Stimulated activated memory B cell treated with anti-CD40 and anti-IgM and Interleukin-4, amounts not matched to agents 10 μg/mL and 1 μg/mL and 100 μg/mL, for 72 hours (primary cell): ENCODE data around the gene KIAA2012.
A peak's percentile ranks its signal among the peaks of the same experiment; 100 is the strongest.

ENCODE experiments used
- ATAC-seq: fragments of 150-1000 bp; cut with Tn5 transposase; 2 replicates; pipeline ENCODE4 v1.10.0; 2021
- H3K27ac Mint-ChIP-seq: one replicate; pipeline ENCODE4 v1.8.0; 2022; ENCODE audit warnings: mild to moderate bottlenecking, mixed read lengths
- H3K27me3 Mint-ChIP-seq: one replicate; pipeline ENCODE4 v1.8.0; 2022; ENCODE audit warnings: mixed read lengths
- H3K36me3 Mint-ChIP-seq: one replicate; pipeline ENCODE4 v1.8.0; 2022; ENCODE audit warnings: mixed read lengths
- H3K4me1 Mint-ChIP-seq: one replicate; pipeline ENCODE4 v1.8.0; 2022; ENCODE audit warnings: mixed read lengths
- H3K4me3 Mint-ChIP-seq: one replicate; pipeline ENCODE4 v1.8.0; 2022; ENCODE audit warnings: mild to moderate bottlenecking, moderate library complexity, mixed read lengths
- H3K9me3 Mint-ChIP-seq: one replicate; pipeline ENCODE4 v1.8.0; 2022; ENCODE audit warnings: mixed read lengths

KIAA2012 gene

GRCh38 chr2:202072737-202073401 lies at the start of gene KIAA2012:
Gene KIAA2012 (plus strand): TSS chr2:202073255. CDS start chr2:202073628, 373 bp downstream.
- H3K36me3 Mint-ChIP-seq, result no peaks in the 10 kb centered on the region
- H3K27me3 Mint-ChIP-seq, result peaks cover 16% of the 10 kb centered on the region
- H3K27ac Mint-ChIP-seq, result no peak within 1 kb of the TSS
- no peaks in the 10 kb centered on the region for H3K4me1 Mint-ChIP-seq
- ATAC-seq, result no peak
- no peak within 1 kb of the TSS for H3K4me3 Mint-ChIP-seq
- H3K9me3 Mint-ChIP-seq, result no peaks in the 10 kb centered on the region

GRCh38 chr2:202023904-202024266 lies 49.2 kb upstream of the KIAA2012 start:
- Mint-ChIP-seq H3K27me3 (peaks cover 14% of the 10 kb centered on the region), H3K27ac (no peak overlapping the region), H3K9me3 (no peaks in the 10 kb centered on the region), H3K4me3 (no peak overlapping the region), H3K36me3 (no peaks in the 10 kb centered on the region), H3K4me1 (no peaks in the 10 kb centered on the region)
- ATAC-seq, result no peak

DNA sequence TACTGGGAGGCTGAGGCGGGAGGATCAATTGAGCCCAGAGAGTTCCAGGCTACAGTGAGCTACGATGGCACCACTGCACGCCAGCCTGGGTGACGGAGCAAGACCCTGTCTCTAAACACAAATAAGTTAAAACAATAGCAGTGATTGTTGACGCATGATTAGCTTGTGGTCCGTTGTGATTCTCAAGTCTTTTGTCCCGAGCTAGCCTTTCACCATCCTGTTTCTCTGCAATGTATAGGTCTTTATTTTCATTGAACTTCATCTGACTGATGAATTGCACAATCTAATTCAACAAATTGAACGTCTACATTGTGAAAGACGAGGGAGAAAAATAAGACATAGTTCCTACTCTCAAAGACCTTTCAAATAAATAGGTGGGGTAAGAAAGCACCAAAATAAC lies 48.2 kb upstream of the KIAA2012 start:
- no peak for ATAC-seq
- no peaks in the 10 kb centered on the region for H3K9me3 Mint-ChIP-seq
- no peak overlapping the region for H3K4me3 Mint-ChIP-seq
- H3K36me3 Mint-ChIP-seq, result no peaks in the 10 kb centered on the region
- H3K4me1 Mint-ChIP-seq, result no peaks in the 10 kb centered on the region
- H3K27ac Mint-ChIP-seq, result no peak overlapping the region
- peaks cover 7% of the 10 kb centered on the region for H3K27me3 Mint-ChIP-seq

GRCh38 chr2:202025816-202026215 lies 47.2 kb upstream of the KIAA2012 start:
- Mint-ChIP-seq H3K27ac (no peak overlapping the region), H3K4me1 (no peaks in the 10 kb centered on the region), H3K4me3 (no peak overlapping the region), H3K36me3 (no peaks in the 10 kb centered on the region), H3K9me3 (no peaks in the 10 kb centered on the region), H3K27me3 (peaks cover 7% of the 10 kb centered on the region)
- ATAC-seq, result no peak

- Mint-ChIP-seq H3K4me3 (no peak overlapping the region), H3K4me1 (no peaks in the 10 kb centered on the region), H3K9me3 (no peaks in the 10 kb centered on the region), H3K36me3 (no peaks in the 10 kb centered on the region), H3K27ac (no peak overlapping the region), H3K27me3 (peaks cover 7% of the 10 kb centered on the region)
- ATAC-seq, result no peak
Observed at GRCh38 chr2:202026507-202026906, 46.5 kb upstream of the KIAA2012 start.

GRCh38 chr2:202030691-202031090 lies 42.4 kb upstream of the KIAA2012 start:
- no peak overlapping the region for H3K27ac Mint-ChIP-seq
- H3K27me3 Mint-ChIP-seq, result peaks cover 23% of the 10 kb centered on the region
- no peak for ATAC-seq

GRCh38 chr2:202031246-202031951 lies 41.7 kb upstream of the KIAA2012 start:
- Mint-ChIP-seq H3K4me1 (peaks cover 14% of the 10 kb centered on the region), H3K9me3 (no peaks in the 10 kb centered on the region), H3K27ac (no peak overlapping the region), H3K27me3 (peaks cover 20% of the 10 kb centered on the region), H3K36me3 (no peaks in the 10 kb centered on the region), H3K4me3 (no peak overlapping the region)
- ATAC-seq, result no peak

More at GRCh38 chr2:202030691-202031090, 42.4 kb upstream of the KIAA2012 start:
- Mint-ChIP-seq H3K4me1 (peaks cover 14% of the 10 kb centered on the region), H3K36me3 (no peaks in the 10 kb centered on the region), H3K4me3 (no peak overlapping the region), H3K9me3 (no peaks in the 10 kb centered on the region)

DNA sequence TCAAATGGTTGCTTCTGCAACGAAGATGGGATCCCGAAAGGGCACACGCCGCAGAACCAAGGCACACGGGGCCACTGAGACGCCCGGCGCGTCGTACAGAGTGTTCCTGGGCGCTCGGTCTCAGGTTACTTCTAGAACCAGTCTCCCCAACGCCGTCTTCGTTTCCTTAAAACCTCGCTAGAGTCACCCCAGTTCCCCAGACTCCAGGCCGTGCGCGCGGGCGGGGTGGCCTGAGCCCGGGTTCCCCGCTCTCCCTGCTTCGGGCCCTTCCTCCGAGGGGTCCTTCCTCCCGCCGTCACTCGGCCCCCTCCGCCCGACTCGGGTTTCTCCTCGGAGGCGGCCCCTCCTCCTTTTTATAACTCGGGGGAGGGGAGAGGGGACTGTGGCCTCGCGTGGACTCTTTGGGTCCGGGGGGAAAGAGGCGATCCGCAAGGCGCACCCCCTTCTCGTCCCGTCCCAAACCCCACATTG lies 40.2 kb upstream of the KIAA2012 start:
- Mint-ChIP-seq H3K4me1 (peaks cover 14% of the 10 kb centered on the region), H3K4me3 (peak overlapping the region; percentile 80), H3K36me3 (no peaks in the 10 kb centered on the region), H3K27me3 (peaks cover 16% of the 10 kb centered on the region), H3K9me3 (no peaks in the 10 kb centered on the region), H3K27ac (no peak overlapping the region)
- ATAC-seq, result peak; percentile 48

- H3K9me3 Mint-ChIP-seq, result no peaks in the 10 kb centered on the region
- no peak within 1 kb of the TSS for H3K27ac Mint-ChIP-seq
- H3K4me3 Mint-ChIP-seq, result peak within 1 kb of the TSS; percentile 80
- H3K4me1 Mint-ChIP-seq, result peaks cover 14% of the 10 kb centered on the region
- no peaks in the 10 kb centered on the region for H3K36me3 Mint-ChIP-seq
- peak; percentile 92 for ATAC-seq
- H3K27me3 Mint-ChIP-seq, result peaks cover 21% of the 10 kb centered on the region
Observed at GRCh38 chr2:202033317-202034248, 39.5 kb upstream of the KIAA2012 start, which contains the start of gene FZD7. Gene FZD7 (plus strand): TSS chr2:202033855. CDS start chr2:202034648, 793 bp downstream.

- Mint-ChIP-seq H3K36me3 (no peaks in the 10 kb centered on the region), H3K27ac (no peak overlapping the region), H3K9me3 (no peaks in the 10 kb centered on the region), H3K4me3 (peak overlapping the region; percentile 80), H3K4me1 (peaks cover 14% of the 10 kb centered on the region), H3K27me3 (peaks cover 30% of the 10 kb centered on the region)
- ATAC-seq, result peak; percentile 1
Observed at GRCh38 chr2:202034249-202035088, 38.6 kb upstream of the KIAA2012 start.

DNA sequence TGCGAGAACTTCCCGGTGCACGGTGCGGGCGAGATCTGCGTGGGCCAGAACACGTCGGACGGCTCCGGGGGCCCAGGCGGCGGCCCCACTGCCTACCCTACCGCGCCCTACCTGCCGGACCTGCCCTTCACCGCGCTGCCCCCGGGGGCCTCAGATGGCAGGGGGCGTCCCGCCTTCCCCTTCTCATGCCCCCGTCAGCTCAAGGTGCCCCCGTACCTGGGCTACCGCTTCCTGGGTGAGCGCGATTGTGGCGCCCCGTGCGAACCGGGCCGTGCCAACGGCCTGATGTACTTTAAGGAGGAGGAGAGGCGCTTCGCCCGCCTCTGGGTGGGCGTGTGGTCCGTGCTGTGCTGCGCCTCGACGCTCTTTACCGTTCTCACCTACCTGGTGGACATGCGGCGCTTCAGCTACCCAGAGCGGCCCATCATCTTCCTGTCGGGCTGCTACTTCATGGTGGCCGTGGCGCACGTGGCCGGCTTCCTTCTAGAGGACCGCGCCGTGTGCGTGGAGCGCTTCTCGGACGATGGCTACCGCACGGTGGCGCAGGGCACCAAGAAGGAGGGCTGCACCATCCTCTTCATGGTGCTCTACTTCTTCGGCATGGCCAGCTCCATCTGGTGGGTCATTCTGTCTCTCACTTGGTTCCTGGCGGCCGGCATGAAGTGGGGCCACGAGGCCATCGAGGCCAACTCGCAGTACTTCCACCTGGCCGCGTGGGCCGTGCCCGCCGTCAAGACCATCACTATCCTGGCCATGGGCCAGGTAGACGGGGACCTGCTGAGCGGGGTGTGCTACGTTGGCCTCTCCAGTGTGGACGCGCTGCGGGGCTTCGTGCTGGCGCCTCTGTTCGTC lies 37.7 kb upstream of the KIAA2012 start:
- Mint-ChIP-seq H3K27me3 (peaks cover 38% of the 10 kb centered on the region), H3K9me3 (no peaks in the 10 kb centered on the region), H3K4me1 (peaks cover 14% of the 10 kb centered on the region), H3K4me3 (peak overlapping the region; percentile 73), H3K27ac (no peak overlapping the region), H3K36me3 (no peaks in the 10 kb centered on the region)
- ATAC-seq, result no peak

- H3K27ac Mint-ChIP-seq, result no peak overlapping the region
- no peaks in the 10 kb centered on the region for H3K9me3 Mint-ChIP-seq
- H3K4me3 Mint-ChIP-seq, result no peak overlapping the region
- ATAC-seq, result no peak
- H3K27me3 Mint-ChIP-seq, result peaks cover 45% of the 10 kb centered on the region
- peaks cover 14% of the 10 kb centered on the region for H3K4me1 Mint-ChIP-seq
- no peaks in the 10 kb centered on the region for H3K36me3 Mint-ChIP-seq
Observed at GRCh38 chr2:202035941-202036372, 37.1 kb upstream of the KIAA2012 start.

DNA sequence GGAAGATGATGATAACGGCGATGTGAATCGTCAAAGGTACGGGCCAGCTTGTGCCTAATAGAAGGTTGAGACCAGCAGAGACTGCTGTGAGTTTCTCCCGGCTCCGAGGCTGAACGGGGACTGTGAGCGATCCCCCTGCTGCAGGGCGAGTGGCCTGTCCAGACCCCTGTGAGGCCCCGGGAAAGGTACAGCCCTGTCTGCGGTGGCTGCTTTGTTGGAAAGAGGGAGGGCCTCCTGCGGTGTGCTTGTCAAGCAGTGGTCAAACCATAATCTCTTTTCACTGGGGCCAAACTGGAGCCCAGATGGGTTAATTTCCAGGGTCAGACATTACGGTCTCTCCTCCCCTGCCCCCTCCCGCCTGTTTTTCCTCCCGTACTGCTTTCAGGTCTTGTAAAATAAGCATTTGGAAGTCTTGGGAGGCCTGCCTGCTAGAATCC lies 36.4 kb upstream of the KIAA2012 start:
- Mint-ChIP-seq H3K36me3 (no peaks in the 10 kb centered on the region), H3K27ac (no peak overlapping the region), H3K27me3 (peaks cover 51% of the 10 kb centered on the region)

More for the DNA sequence above, 36.4 kb upstream of the KIAA2012 start:
- Mint-ChIP-seq H3K4me1 (peaks cover 14% of the 10 kb centered on the region), H3K4me3 (no peak overlapping the region), H3K9me3 (no peaks in the 10 kb centered on the region)
- ATAC-seq, result no peak
